ENCODE measurements around the gene GTF3C1.

DNA sequence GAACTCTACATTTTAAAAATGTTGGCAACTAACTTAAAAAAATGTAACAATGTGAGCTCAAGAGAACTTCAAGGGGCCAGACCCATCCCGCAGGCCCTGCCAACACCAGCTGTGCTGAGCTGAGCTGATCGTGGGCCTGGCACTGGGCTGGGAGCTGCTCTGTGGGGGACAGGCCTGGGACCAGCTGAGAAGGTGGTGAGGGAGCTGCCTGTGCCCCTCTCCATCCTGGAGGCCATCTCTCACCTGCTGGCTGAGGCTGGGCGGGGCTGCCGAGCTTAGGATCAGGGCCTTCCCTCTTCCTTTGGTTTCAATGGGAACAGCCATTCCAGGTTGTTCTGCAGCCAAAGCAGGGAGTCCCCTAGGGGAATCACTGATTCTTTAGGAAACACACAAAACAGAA is 89.5 kb downstream of the GTF3C1 start:
- TF ChIP-seq CTCF (IDR thresholded peaks at IDR 0.05) (no peak), POLR2A (IDR thresholded peaks at IDR 0.05) (no peak)
